Vagina (tissue), 2 donors: ENCODE measurements around the gene BCDIN3D. TPM values are rescaled to one million over a fixed set of nuclear protein-coding genes. Genes with fewer than 3 reads are reported as not detected.

ENCODE experiments used
- DNase-seq, 2 donors: peaks; one replicate each; pipeline ENCODE4 v3.0.0-alpha.2; 2017; ENCODE audit errors: extremely low spot score in 2 of 2
- H3K27ac ChIP-seq: fragments of 200-600 bp; sonication (generic); one replicate; pipeline ENCODE4 v1.5.1; 2019
- H3K27me3 ChIP-seq: fragments of 200-600 bp; sonication (generic); one replicate; pipeline ENCODE4 v1.5.1; 2019
- H3K36me3 ChIP-seq, 2 donors: fragments of 200-600 bp; sonication (generic); one replicate each; pipeline ENCODE4 v1.5.1; 2017 to 2019
- H3K4me1 ChIP-seq: fragments of 200-600 bp; sonication (generic); one replicate; pipeline ENCODE4 v1.5.1; 2019
- H3K4me3 ChIP-seq, 2 donors: fragments of 200-600 bp; sonication (generic); 1 replicate in 1 of 2; 2 replicates in 1 of 2; pipeline ENCODE4 v1.5.1; 2016 to 2019
- H3K9me3 ChIP-seq: fragments of 200-600 bp; sonication (generic); one replicate; pipeline ENCODE4 v1.5.1; 2019
- CTCF ChIP-seq, 3 experiments: fragments of 450-650 bp in 2 of 3; fragments of 200-600 bp in 1 of 3; sonication (generic) in 1 of 3; IDR thresholded peaks; one replicate each; pipeline ENCODE4 v1.5.1; 2017 to 2019; ENCODE audit warnings: antibody characterized with exemption in 3 of 3, mild to moderate bottlenecking in 2 of 3, moderate library complexity in 2 of 3
- POLR2A ChIP-seq, 2 donors: fragments of 450-650 bp; IDR thresholded peaks; one replicate each; pipeline ENCODE4 v1.6.1; 2017; ENCODE audit warnings: antibody characterized with exemption in 2 of 2, mild to moderate bottlenecking in 2 of 2, moderate library complexity in 2 of 2
- POLR2AphosphoS5 ChIP-seq, 2 donors: sonication (generic); formaldehyde crosslinking; IDR thresholded peaks; one replicate each; pipeline ENCODE4 v1.9.0; 2017; ENCODE audit warnings: antibody characterized with exemption in 2 of 2, mild to moderate bottlenecking in 2 of 2, low read depth in 1 of 2; ENCODE audit not compliant: insufficient read depth in 1 of 2
- intact Hi-C: fragments of 100-400 bp; cut with DNase I; formaldehyde crosslinking; loops from one replicate; pipeline ENCODE4 v1.15.1; 2023
- total RNA-seq: library from RNA; depleted of rRNA; stranded (reverse); fragments of >200 nt; gene quantifications from one replicate; pipeline ENCODE4 v1.2.3, GENCODE V29; 2016

The BCDIN3D gene
- total RNA-seq, 1 donor from 2014 or later = 2.7 TPM

- H3K27me3 ChIP-seq = no peaks in the 10 kb centered on the region
- H3K36me3 ChIP-seq = no peaks in the 10 kb centered on the region
- H3K4me3 ChIP-seq = peak overlapping the region; percentile 81 to 97
- intact Hi-C loops = no loop called here
- H3K27ac ChIP-seq = peak overlapping the region; percentile 88
- DNase-seq = no peak
- peaks cover 53% of the 10 kb centered on the region for H3K4me1 ChIP-seq
- H3K9me3 ChIP-seq = no peaks in the 10 kb centered on the region
- TF ChIP-seq POLR2AphosphoS5 (IDR thresholded peaks at IDR 0.05; ENCODE audit: insufficient read depth in 1 of 2, low read depth in 1 of 2) (peak in 1 of 2 donors; percentile 12), CTCF (IDR thresholded peaks at IDR 0.05) (no peak), POLR2A (IDR thresholded peaks at IDR 0.05) (no peak)
Measured at GRCh38 chr12:49827401-49828099, 15.4 kb downstream of the BCDIN3D start.

GRCh38 chr12:49827051-49827400 lies 15.9 kb downstream of the BCDIN3D start:
- DNase-seq = no peak
- TF ChIP-seq POLR2A (IDR thresholded peaks at IDR 0.05) = no peak
- no peak for TF ChIP-seq POLR2AphosphoS5 (IDR thresholded peaks at IDR 0.05; ENCODE audit: insufficient read depth in 1 of 2, low read depth in 1 of 2)
- TF ChIP-seq CTCF (IDR thresholded peaks at IDR 0.05) = no peak
- H3K27me3 ChIP-seq = no peaks in the 10 kb centered on the region
- H3K27ac ChIP-seq = peak overlapping the region; percentile 88
- peak overlapping the region; percentile 81 to 97 for H3K4me3 ChIP-seq
- no peaks in the 10 kb centered on the region for H3K9me3 ChIP-seq
- H3K4me1 ChIP-seq = peaks cover 59% of the 10 kb centered on the region
- intact Hi-C loops = no loop called here
- H3K36me3 ChIP-seq = no peaks in the 10 kb centered on the region

- H3K36me3 ChIP-seq = no peaks in the 10 kb centered on the region
- no peaks in the 10 kb centered on the region for H3K27me3 ChIP-seq
- no peaks in the 10 kb centered on the region for H3K9me3 ChIP-seq
- no peak for DNase-seq
- no peak for TF ChIP-seq CTCF (IDR thresholded peaks at IDR 0.05)
- no peak for TF ChIP-seq POLR2A (IDR thresholded peaks at IDR 0.05)
- no peak for TF ChIP-seq POLR2AphosphoS5 (IDR thresholded peaks at IDR 0.05; ENCODE audit: insufficient read depth in 1 of 2, low read depth in 1 of 2)
- no peak overlapping the region for H3K4me3 ChIP-seq
- H3K27ac ChIP-seq = peak overlapping the region; percentile 71
- intact Hi-C loops = no loop called here
- peaks cover 69% of the 10 kb centered on the region for H3K4me1 ChIP-seq
Measured at GRCh38 chr12:49825971-49826421, 16.9 kb downstream of the BCDIN3D start.

GRCh38 chr12:49825360-49825970 lies 17.4 kb downstream of the BCDIN3D start:
- H3K9me3 ChIP-seq = no peaks in the 10 kb centered on the region
- no peaks in the 10 kb centered on the region for H3K27me3 ChIP-seq
- TF ChIP-seq CTCF (IDR thresholded peaks at IDR 0.05) (no peak), POLR2A (IDR thresholded peaks at IDR 0.05) (no peak), POLR2AphosphoS5 (IDR thresholded peaks at IDR 0.05; ENCODE audit: insufficient read depth in 1 of 2, low read depth in 1 of 2) (no peak)
- no peak for DNase-seq
- intact Hi-C loops = no loop called here
- H3K27ac ChIP-seq = peak overlapping the region; percentile 71
- peaks cover 71% of the 10 kb centered on the region for H3K4me1 ChIP-seq
- H3K36me3 ChIP-seq = no peaks in the 10 kb centered on the region
- H3K4me3 ChIP-seq = no peak overlapping the region

- Histone ChIP-seq H3K27me3 (no peaks in the 10 kb centered on the region), H3K4me3 (no peak overlapping the region), H3K9me3 (no peaks in the 10 kb centered on the region), H3K36me3 (no peaks in the 10 kb centered on the region), H3K27ac (peak overlapping the region; percentile 71), H3K4me1 (peaks cover 71% of the 10 kb centered on the region)
- TF ChIP-seq POLR2A (IDR thresholded peaks at IDR 0.05) = no peak
- no peak for TF ChIP-seq POLR2AphosphoS5 (IDR thresholded peaks at IDR 0.05; ENCODE audit: insufficient read depth in 1 of 2, low read depth in 1 of 2)
- TF ChIP-seq CTCF (IDR thresholded peaks at IDR 0.05) = no peak
- intact Hi-C loops = no loop called here
- no peak for DNase-seq
Measured at GRCh38 chr12:49824895-49825294, 18.0 kb downstream of the BCDIN3D start.
